Smooth muscle cell (in vitro differentiated cells): ENCODE measurements around the gene UBE3B. TPM values are rescaled to one million over a fixed set of nuclear protein-coding genes. Genes with fewer than 3 reads are reported as not detected.

Experiments used
- DNase-seq: peaks from one replicate; lab custom pipeline; 2025; ENCODE audit not compliant: unreplicated experiment; lab: John Stamatoyannopoulos, UW
- H2AFZ ChIP-seq: fragments of 200-600 bp; sonication (generic); 2 replicates; pipeline ENCODE4 v1.6.0; 2016; ENCODE audit warnings: antibody characterized with exemption, low read depth, mild to moderate bottlenecking
- H3F3A ChIP-seq: fragments of 200-600 bp; sonication (generic); 2 replicates; pipeline ENCODE4 v1.6.0; 2017; ENCODE audit warnings: antibody characterized with exemption, low read depth
- H3K27ac ChIP-seq: fragments of 200-600 bp; sonication (generic); 2 replicates; pipeline ENCODE4 v1.5.1; 2016; ENCODE audit warnings: low read depth, mild to moderate bottlenecking
- H3K27me3 ChIP-seq: fragments of 200-600 bp; sonication (generic); 2 replicates; pipeline ENCODE4 v1.6.1; 2016; ENCODE audit warnings: low read depth, mild to moderate bottlenecking
- H3K36me3 ChIP-seq: fragments of 200-600 bp; sonication (generic); 2 replicates; pipeline ENCODE4 v1.5.1; 2016; ENCODE audit warnings: low read depth
- H3K4me1 ChIP-seq: fragments of 200-600 bp; sonication (generic); 2 replicates; pipeline ENCODE4 v1.5.1; 2016; ENCODE audit warnings: low read depth
- H3K4me2 ChIP-seq: fragments of 200-600 bp; sonication (generic); 2 replicates; pipeline ENCODE4 v1.6.0; 2016; ENCODE audit warnings: mild to moderate bottlenecking
- H3K4me3 ChIP-seq: fragments of 200-600 bp; sonication (generic); 2 replicates; pipeline ENCODE4 v1.5.1; 2016; ENCODE audit warnings: mild to moderate bottlenecking
- H3K79me2 ChIP-seq: fragments of 200-600 bp; sonication (generic); 2 replicates; pipeline ENCODE4 v1.6.0; 2016; ENCODE audit warnings: low read depth, mild to moderate bottlenecking
- H3K9ac ChIP-seq: fragments of 200-600 bp; sonication (generic); 2 replicates; pipeline ENCODE4 v1.6.0; 2016; ENCODE audit warnings: low read depth
- H3K9me3 ChIP-seq: fragments of 200-600 bp; sonication (generic); replicated peaks from 2 replicates; pipeline ENCODE4 v1.5.1; 2016; ENCODE audit warnings: low read depth
- H4K20me1 ChIP-seq: fragments of 200-600 bp; sonication (generic); 2 replicates; pipeline ENCODE4 v1.6.0; 2016; ENCODE audit warnings: low read depth
- WGBS: methylation state at CpG from one replicate; pipeline ENCODE4 v1.1.7; 2016; ENCODE audit warnings: low lambda C conversion rate; 5-methylcytosine and 5-hydroxymethylcytosine counted together
- polyA plus RNA-seq: library from polyadenylated mRNA; unstranded; fragments of >200 nt; fragmentation: Nextera tagmentation; extraction: Ambion mirVana; gene quantifications from 2 replicates; pipeline ENCODE4 v1.2.1, GENCODE V29; 2016
- total RNA-seq: library from RNA; depleted of rRNA; stranded (reverse); fragments of >200 nt; gene quantifications from 2 replicates; pipeline ENCODE4 v1.2.3, GENCODE V29; 2014
- TF ChIP-seq, protein P1 (sequence below): fragments of 200-600 bp; sonication (generic); IDR thresholded peaks from 2 replicates; pipeline ENCODE4 v1.5.1; 2017; ENCODE audit warnings: borderline replicate concordance, mild to moderate bottlenecking, antibody characterized with exemption; ENCODE audit not compliant: insufficient read depth, poor library complexity, severe bottlenecking

Gene UBE3B
- total and polyA plus RNA-seq, 2 experiments from 2014 or later = 21.8 to 62.9 TPM

DNA sequence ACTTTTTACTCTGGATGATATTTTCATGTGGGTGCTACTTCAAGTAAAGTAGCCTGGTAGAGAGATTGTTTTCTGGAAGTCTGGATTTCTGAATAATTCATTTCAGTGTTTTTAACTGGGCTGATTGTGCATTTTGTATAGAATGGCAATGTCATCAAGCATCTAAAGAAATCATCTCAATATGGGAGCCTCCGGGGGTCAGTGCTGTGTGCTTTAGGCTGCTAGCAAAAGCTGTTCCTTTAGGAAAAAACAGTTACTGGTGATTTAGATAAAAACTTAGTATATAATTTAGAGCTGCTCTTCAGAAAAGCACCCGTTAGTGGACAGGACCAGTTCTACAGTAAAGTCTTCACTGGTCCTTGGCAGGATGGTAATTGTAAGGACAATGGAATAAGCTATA lies 5.1 kb downstream of the UBE3B start:
- Histone ChIP-seq H3F3A (no peaks in the 10 kb centered on the region), H2AFZ (no peak overlapping the region), H3K36me3 (peaks cover 13% of the 10 kb centered on the region), H3K4me1 (peaks cover 10% of the 10 kb centered on the region), H3K9ac (no peak overlapping the region), H3K27me3 (no peaks in the 10 kb centered on the region), H3K4me3 (no peak overlapping the region), H3K4me2 (no peak overlapping the region), H3K79me2 (peaks cover 32% of the 10 kb centered on the region), H4K20me1 (no peaks in the 10 kb centered on the region), H3K9me3 (no peaks in the 10 kb centered on the region), H3K27ac (no peak overlapping the region)
- WGBS = 95% methylated on average over 2 of the region's 2 CpGs
- TF ChIP-seq, protein P1, sequence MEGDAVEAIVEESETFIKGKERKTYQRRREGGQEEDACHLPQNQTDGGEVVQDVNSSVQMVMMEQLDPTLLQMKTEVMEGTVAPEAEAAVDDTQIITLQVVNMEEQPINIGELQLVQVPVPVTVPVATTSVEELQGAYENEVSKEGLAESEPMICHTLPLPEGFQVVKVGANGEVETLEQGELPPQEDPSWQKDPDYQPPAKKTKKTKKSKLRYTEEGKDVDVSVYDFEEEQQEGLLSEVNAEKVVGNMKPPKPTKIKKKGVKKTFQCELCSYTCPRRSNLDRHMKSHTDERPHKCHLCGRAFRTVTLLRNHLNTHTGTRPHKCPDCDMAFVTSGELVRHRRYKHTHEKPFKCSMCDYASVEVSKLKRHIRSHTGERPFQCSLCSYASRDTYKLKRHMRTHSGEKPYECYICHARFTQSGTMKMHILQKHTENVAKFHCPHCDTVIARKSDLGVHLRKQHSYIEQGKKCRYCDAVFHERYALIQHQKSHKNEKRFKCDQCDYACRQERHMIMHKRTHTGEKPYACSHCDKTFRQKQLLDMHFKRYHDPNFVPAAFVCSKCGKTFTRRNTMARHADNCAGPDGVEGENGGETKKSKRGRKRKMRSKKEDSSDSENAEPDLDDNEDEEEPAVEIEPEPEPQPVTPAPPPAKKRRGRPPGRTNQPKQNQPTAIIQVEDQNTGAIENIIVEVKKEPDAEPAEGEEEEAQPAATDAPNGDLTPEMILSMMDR = no peak
- no peak for DNase-seq

DNA sequence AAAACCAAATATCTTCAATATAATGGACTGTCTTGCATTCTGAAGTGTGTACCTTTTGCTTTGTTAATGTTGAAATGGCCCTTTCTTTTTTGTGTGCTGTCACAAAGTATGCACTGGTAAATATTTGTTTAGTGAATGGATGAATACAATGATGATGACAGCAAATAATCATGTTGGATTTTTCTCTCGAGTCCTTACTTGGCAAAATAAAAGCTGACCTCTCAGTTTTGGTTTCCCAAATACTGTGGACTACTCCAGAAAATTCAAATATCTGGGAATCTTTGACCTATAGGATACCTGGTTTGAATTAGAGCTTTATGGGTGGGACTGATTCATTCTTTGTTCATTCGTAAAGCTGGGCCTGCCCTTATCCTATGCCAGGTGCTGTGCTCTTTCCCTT lies 5.5 kb downstream of the UBE3B start:
- Histone ChIP-seq H3K36me3 (peaks cover 17% of the 10 kb centered on the region), H3K9me3 (no peaks in the 10 kb centered on the region), H3F3A (no peaks in the 10 kb centered on the region), H3K4me1 (peaks cover 10% of the 10 kb centered on the region), H3K27ac (no peak overlapping the region), H3K79me2 (peaks cover 28% of the 10 kb centered on the region), H3K27me3 (no peaks in the 10 kb centered on the region), H3K9ac (no peak overlapping the region), H4K20me1 (no peaks in the 10 kb centered on the region), H3K4me3 (no peak overlapping the region), H2AFZ (no peak overlapping the region), H3K4me2 (no peak overlapping the region)
- WGBS = 92% methylated on average over 2 of the region's 2 CpGs
- TF ChIP-seq, protein P1 = no peak
- no peak for DNase-seq

DNA sequence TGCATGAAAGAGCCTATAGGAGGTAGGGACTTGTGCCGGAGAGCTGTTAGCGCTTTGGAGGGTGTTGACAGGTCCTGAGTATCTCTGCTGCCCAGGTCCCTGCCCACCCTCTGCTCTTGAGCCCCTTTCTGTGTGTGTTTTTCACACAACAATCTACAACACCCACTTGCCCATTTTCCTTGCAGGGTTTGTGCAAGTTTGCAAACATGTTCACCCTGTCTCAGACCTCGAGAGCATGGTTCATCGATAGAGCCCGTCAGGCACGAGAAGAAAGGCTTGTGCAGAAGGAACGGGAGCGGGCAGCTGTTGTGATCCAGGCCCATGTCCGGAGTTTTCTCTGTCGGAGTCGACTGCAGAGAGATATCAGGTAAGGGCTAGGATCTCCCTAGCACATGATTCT lies 5.9 kb downstream of the UBE3B start:
- H2AFZ ChIP-seq = no peak overlapping the region
- H3F3A ChIP-seq = no peaks in the 10 kb centered on the region
- no peak overlapping the region for H3K4me3 ChIP-seq
- H3K9me3 ChIP-seq = no peaks in the 10 kb centered on the region
- TF ChIP-seq, protein P1 = no peak
- peaks cover 20% of the 10 kb centered on the region for H3K36me3 ChIP-seq
- peaks cover 6% of the 10 kb centered on the region for H3K4me1 ChIP-seq
- WGBS = 98% methylated on average over 11 of the region's 11 CpGs
- H3K4me2 ChIP-seq = no peak overlapping the region
- no peak overlapping the region for H3K9ac ChIP-seq
- H3K79me2 ChIP-seq = peaks cover 24% of the 10 kb centered on the region
- no peak for DNase-seq
- H3K27me3 ChIP-seq = no peaks in the 10 kb centered on the region
- no peaks in the 10 kb centered on the region for H4K20me1 ChIP-seq
- H3K27ac ChIP-seq = no peak overlapping the region

DNA sequence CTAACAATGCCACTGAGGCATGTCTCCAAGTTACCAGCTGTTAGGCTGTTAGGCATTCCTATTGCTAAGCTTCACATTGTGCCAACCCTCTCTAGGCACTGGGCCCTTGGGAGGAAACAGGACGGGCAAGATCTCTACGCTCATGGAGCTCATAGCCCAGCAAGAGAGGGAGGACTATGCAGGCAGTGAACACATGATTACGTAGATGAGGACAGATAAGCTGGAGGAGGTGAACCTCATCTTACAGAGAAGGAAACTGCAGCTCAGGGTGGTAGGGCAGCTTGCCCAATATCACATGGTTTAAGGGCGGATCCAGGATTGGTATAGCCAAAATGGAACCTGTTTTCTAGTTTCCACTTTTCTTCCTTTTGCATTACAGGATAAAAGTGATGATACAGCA lies 7.8 kb downstream of the UBE3B start:
- Histone ChIP-seq H3K27ac (no peak overlapping the region), H3K4me1 (no peaks in the 10 kb centered on the region), H4K20me1 (no peaks in the 10 kb centered on the region), H3K4me2 (no peak overlapping the region), H3K9me3 (no peaks in the 10 kb centered on the region), H3F3A (no peaks in the 10 kb centered on the region), H3K79me2 (peaks cover 5% of the 10 kb centered on the region), H3K27me3 (no peaks in the 10 kb centered on the region), H2AFZ (no peak overlapping the region), H3K36me3 (peaks cover 27% of the 10 kb centered on the region), H3K4me3 (no peak overlapping the region), H3K9ac (no peak overlapping the region)
- 84% methylated on average over 4 of the region's 4 CpGs for WGBS
- TF ChIP-seq, protein P1 = no peak
- DNase-seq = no peak
